CD4-positive, alpha-beta T cell treated with Interleukin-17A for 4 hours (primary cell): ENCODE measurements around the gene TMEM270.
A peak's percentile ranks its signal among the peaks of the same experiment; 100 is the strongest.
"Not testable (repeated sequence)": the region's sequence is repeated elsewhere in the genome, so short reads cannot be mapped to it uniquely, and the experiment has no call there.

ENCODE experiments used
- DNase-seq: peaks from one replicate; pipeline ENCODE4 v3.0.0-alpha.2; 2020; ENCODE audit warnings: mixed read lengths

Gene TMEM270

GRCh38 chr7:73864981-73865711 is 4.2 kb downstream of the TMEM270 start:
- DNase-seq: no peak

GRCh38 chr7:73865738-73866445 is 4.9 kb downstream of the TMEM270 start:
- peak; percentile 9 for DNase-seq

GRCh38 chr7:73866446-73866767 is 5.4 kb downstream of the TMEM270 start:
- no peak for DNase-seq

GRCh38 chr7:73869011-73869798 is 8.2 kb downstream of the TMEM270 start:
- DNase-seq: no peak

GRCh38 chr7:73870041-73870492 is 9.1 kb downstream of the TMEM270 start:
- no peak for DNase-seq

GRCh38 chr7:73871163-73872011 is 10.4 kb downstream of the TMEM270 start:
- no peak for DNase-seq

GRCh38 chr7:73872056-73872908 is 11.3 kb downstream of the TMEM270 start:
- no peak for DNase-seq

GRCh38 chr7:73876361-73876760 is 15.4 kb downstream of the TMEM270 start:
- DNase-seq: no peak

GRCh38 chr7:73876973-73877372 is 16.0 kb downstream of the TMEM270 start:
- no peak for DNase-seq

GRCh38 chr7:73879977-73880681 is 19.2 kb downstream of the TMEM270 start:
- no peak for DNase-seq

GRCh38 chr7:73880755-73881328 is 19.9 kb downstream of the TMEM270 start:
- DNase-seq: no peak

- no peak for DNase-seq
Observed at GRCh38 chr7:73881352-73882046, 20.5 kb downstream of the TMEM270 start.

- no peak for DNase-seq
Observed at GRCh38 chr7:73882047-73882402, 21.1 kb downstream of the TMEM270 start.

- not testable (repeated sequence) for DNase-seq
Observed at GRCh38 chr7:73884867-73885422, 24.0 kb downstream of the TMEM270 start.

- no peak for DNase-seq
Observed at GRCh38 chr7:73885433-73885974, 24.5 kb downstream of the TMEM270 start.

- DNase-seq: no peak
Observed at GRCh38 chr7:73885975-73886798, 25.2 kb downstream of the TMEM270 start.

- DNase-seq: no peak
Observed at GRCh38 chr7:73887762-73888161, 26.8 kb downstream of the TMEM270 start.

GRCh38 chr7:73888959-73889358 is 28.0 kb downstream of the TMEM270 start:
- no peak for DNase-seq
